GM19455 (cell line): Measurements from ENCODE around the gene ASB12.

ENCODE experiments used
- ATAC-seq: cut with Tn5 transposase; IDR thresholded peaks from one replicate; pipeline ENCODE4 v1.9.1; 2021; ENCODE audit not compliant: unreplicated experiment

Gene ASB12

DNA sequence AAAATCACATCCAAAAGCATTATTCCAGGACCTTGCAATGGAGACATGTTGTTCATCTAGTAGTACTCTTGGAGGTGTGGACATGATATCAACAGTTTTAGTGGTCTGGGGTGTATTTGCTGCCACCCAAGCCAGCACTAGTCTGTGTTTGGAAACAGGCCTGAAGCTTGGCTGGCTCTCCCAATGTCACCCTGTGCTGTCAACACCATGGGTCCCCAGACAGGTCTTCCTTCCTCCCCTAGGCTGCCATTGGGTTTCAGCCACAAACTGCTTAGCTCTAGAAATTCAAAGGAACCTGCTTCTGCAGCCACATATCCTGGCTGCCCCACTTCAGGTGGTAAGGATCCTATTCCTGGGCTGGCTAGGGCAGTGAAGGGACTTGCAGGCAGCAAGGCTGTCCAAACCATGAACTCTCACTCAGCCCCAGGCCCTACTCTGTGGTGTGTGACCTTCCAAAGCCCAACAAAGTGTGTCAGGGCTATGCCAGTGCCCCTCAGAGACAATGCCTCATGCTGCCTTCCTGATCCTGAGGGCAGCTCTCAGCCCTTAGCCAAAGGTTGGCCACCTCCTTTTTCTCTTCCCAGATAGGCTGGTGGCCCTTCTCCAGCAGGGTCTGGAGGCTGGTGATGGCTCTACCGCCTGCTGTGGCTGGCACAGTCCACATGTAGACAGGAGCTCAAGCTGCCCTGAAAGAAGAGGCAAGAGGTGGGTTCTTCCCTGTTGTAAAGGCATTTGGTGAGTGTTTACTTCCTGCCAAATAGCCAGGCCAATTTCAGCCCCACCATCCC is 43.2 kb downstream of the ASB12 start:
- no peak for ATAC-seq

DNA sequence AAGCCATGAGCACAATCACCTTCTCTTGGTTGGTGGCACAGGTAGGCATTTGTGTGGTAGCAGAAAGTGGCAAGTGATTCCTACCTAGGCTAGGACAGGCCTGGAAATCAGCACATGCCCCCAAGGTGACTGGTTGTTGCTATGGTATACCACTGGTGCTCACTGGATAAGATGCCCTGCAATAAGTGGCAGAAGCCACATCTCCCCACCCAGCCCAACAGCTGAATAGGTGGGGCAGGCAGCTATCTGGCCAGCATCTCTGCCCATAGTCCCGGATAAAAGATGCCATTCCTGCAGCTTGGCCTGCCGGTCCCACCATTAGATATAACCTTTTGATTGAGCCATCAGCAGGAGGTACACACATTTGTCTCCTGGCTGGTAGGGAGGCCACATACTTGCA is 46.0 kb downstream of the ASB12 start:
- ATAC-seq, result no peak

DNA sequence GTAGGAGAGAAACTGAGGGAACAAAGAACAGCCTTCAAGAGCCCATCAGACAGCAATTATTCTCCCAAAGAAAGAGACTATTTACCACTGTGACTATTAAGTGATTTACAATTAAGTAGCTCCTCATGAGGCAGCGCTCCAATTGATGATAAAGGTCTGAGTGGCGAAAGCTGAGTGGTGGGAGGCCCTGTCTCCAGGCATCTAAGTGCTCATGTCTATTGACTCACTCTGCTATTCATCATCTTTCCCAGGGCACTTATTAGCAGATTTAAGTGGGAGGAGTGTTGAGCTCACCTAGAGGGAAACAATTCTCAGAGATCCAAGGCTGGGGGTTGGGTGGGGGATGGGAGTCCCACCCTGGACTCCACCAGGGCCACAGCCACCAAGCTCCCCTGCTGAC is 48.2 kb downstream of the ASB12 start:
- ATAC-seq, result no peak

DNA sequence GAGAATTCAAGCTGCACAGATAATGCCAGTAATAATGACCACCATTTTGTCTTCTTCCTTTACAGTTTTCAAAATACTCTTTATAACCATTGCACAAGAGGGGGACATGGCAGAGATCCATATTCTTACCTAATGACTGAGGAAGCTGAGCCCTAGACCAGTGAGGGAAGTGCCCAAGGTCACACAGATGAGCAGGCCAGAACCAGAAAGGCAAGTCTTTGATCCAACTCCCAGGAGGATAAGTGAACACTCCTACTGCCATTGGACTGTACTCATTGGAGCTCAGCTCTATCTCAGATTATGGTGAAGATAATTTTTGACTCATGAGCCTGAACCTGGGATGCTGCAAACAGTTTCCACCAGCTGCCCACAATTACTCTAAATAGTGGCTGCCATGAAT is 53.5 kb downstream of the ASB12 start:
- no peak for ATAC-seq
